HG03558 (cell line): Measurements from ENCODE around the gene AGAP1.

Experiments
- ATAC-seq: cut with Tn5 transposase; IDR thresholded peaks from one replicate; pipeline ENCODE4 v1.9.1; 2021; ENCODE audit warnings: moderate number of reproducible peaks; ENCODE audit not compliant: unreplicated experiment; ENCODE audit errors: extremely low read depth

AGAP1 gene

GRCh38 chr2:235692671-235693171 lies 198.9 kb downstream of the AGAP1 start:
- no peak for ATAC-seq

- ATAC-seq, result no peak
Observed at GRCh38 chr2:235693279-235693678, 199.4 kb downstream of the AGAP1 start.

- no peak for ATAC-seq
Observed at GRCh38 chr2:235694721-235695601, 201.1 kb downstream of the AGAP1 start.

- ATAC-seq, result no peak
Observed at GRCh38 chr2:235695602-235695895, 201.7 kb downstream of the AGAP1 start.

GRCh38 chr2:235697041-235697440 lies 203.2 kb downstream of the AGAP1 start:
- no peak for ATAC-seq

- ATAC-seq, result no peak
Observed at GRCh38 chr2:235698028-235698427, 204.2 kb downstream of the AGAP1 start.

GRCh38 chr2:235698491-235698890 lies 204.6 kb downstream of the AGAP1 start:
- ATAC-seq, result no peak

- ATAC-seq, result no peak
Observed at GRCh38 chr2:235699576-235699975, 205.7 kb downstream of the AGAP1 start.

GRCh38 chr2:235701206-235701981 lies 207.6 kb downstream of the AGAP1 start:
- ATAC-seq, result no peak

- ATAC-seq, result no peak
Observed at GRCh38 chr2:235702186-235702585, 208.3 kb downstream of the AGAP1 start.

GRCh38 chr2:235703711-235704295 lies 210.0 kb downstream of the AGAP1 start:
- no peak for ATAC-seq

GRCh38 chr2:235705296-235705695 lies 211.5 kb downstream of the AGAP1 start:
- ATAC-seq, result no peak

- ATAC-seq, result no peak
Observed at GRCh38 chr2:235706506-235706905, 212.7 kb downstream of the AGAP1 start.

- no peak for ATAC-seq
Observed at GRCh38 chr2:235707411-235708096, 213.7 kb downstream of the AGAP1 start.

- ATAC-seq, result no peak
Observed at GRCh38 chr2:235709124-235709813, 215.4 kb downstream of the AGAP1 start.

GRCh38 chr2:235709969-235710879 lies 216.4 kb downstream of the AGAP1 start:
- ATAC-seq, result no peak

- no peak for ATAC-seq
Observed at GRCh38 chr2:235710933-235711332, 217.1 kb downstream of the AGAP1 start.

- ATAC-seq, result no peak
Observed at GRCh38 chr2:235711527-235711926, 217.7 kb downstream of the AGAP1 start.

GRCh38 chr2:235712176-235712575 lies 218.3 kb downstream of the AGAP1 start:
- ATAC-seq, result no peak
